Amniotic epithelial cell (primary cell): ENCODE results near the gene FAM32A.

Source experiments
- DNase-seq: peaks from one replicate; pipeline ENCODE4 v3.0.0-alpha.2; 2010; ENCODE audit warnings: low read depth

Gene FAM32A

GRCh38 chr19:16202320-16203255 lies 17.4 kb downstream of the FAM32A start:
- no peak for DNase-seq

GRCh38 chr19:16203256-16204004 lies 18.2 kb downstream of the FAM32A start:
- DNase-seq = no peak

- no peak for DNase-seq
Observed at GRCh38 chr19:16204005-16204294, 18.7 kb downstream of the FAM32A start.

DNA sequence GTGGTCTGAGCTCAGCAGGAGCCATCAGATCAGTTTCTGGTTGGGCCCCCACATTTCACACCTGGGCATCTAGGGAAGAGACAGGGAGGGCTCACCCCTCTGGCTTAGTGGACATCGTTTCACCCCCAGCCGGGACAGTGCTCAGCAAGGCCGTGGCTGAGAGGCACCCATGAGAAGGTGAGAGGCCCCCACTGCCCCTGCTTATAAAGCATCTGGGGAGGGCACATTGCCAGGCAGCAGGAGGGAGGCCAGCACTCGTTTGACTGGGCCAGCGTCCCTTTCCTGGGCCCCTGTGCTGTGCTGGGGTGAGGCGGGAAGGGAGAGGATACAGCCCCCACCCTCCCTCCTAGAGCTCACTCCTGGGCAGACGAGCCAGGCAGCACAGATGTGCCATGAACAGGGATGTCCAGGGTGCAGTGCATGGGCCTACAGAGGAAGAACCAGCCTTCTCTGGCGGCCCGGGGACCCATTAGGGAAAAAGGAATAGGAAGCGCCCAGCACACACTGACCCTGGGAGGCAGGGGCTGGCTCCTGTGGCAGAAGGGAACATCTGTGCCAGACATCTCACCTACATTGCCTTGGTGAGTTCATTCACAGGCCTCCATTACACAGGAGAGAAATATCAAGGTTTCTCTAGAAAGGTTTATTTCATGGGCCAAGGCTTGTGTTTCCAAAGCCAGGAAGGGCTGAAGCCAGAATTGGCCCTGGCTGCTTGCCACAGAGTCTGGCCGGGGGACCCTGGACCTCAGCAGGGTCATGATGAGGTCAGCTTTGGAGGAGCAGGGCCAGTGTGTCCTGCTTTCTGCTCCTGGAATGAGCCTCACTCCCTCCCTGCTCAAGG lies 20.2 kb downstream of the FAM32A start:
- no peak for DNase-seq

DNA sequence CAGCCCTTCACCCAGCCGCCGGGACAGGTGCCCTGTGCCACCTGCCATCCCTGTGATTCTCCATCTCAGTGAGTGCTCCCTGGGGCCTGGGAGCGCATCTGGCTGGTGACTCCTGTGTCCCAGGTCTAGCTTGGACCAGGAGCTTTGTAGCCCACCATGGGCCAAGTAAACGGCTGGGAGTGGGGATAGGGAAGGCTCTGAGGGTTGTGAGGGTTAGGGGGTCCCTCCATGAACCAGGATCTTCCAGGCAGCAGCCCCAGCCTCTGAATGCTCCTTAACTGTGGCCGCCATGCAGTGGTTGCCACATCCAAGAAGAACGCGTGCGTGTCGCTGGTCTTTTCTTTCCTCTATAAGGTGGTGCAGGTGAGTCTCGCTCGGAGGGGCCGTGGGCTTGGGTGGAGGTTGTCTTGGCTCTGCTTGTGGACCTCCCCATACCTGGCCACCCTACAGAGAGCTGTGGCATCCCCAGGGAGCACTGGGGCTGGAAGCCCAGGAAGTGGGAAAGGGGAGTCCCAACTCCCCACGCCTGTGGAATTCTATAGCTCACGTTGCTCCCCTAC lies 20.9 kb downstream of the FAM32A start:
- no peak for DNase-seq

DNA sequence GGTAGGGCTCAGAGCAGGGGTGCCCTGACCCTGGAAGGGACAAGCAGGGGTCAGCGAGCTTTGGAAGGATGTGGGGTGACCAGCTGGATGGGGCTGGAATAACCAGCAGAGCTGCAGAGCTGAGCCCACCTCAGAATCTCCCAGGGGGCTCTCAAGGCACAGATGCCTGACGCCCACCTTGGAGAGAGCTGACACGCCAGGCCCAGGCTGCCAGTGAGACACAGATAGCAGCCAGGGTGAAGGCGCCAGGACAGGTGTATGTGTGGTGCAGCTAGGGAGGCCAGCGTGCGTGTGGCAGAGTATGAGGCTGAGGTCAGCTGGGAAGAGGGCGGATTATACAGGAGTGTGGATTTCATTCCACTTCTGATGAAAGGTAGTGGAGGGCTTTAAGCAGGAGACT lies 21.4 kb downstream of the FAM32A start:
- DNase-seq = no peak

DNA sequence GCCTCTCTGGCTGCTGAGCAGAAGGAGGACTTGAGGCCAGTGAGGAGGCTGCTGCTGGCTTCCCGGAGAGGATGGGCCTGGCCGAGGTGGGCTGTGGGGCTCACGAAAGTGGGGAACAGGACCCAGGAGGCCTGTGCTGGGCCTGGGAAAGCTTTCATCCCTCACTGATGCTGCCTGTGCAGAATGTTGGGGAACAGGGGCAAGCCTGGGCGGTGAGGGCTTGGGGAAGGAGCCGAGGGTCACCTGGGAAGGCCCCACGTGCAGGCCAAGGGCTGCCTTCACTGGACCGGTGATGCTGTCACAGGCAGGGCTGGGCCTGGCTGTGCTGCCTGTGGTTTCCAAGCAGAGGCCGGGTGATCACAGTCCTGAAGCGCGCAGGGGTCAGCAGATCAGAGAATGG lies 21.9 kb downstream of the FAM32A start:
- no peak for DNase-seq

DNA sequence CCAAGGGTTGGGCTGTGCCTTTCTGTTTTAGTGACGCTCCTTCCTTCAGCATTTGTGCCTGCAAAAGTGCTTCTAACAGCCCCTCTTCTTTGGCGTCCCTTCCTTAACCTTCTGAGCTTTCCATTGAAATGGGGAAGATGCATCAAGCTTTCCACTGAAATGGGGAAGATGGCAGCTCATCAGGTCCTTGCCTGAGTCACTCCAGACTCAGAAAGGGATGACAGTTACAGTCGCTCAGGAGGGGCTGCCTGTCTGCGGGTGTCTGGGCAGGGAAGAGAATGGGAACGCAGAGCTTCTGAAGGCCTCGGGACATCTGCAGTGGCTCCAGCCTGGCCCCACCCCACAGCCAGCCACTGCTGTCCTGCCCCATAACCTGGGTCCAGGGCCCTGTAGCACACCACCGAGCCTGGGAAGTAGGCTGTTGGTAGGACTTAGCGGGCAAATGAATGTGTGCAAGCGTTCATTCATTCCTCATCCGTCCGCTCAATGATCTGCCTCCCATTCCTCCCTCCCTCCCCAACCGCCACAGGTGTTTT lies 22.3 kb downstream of the FAM32A start:
- no peak for DNase-seq

DNA sequence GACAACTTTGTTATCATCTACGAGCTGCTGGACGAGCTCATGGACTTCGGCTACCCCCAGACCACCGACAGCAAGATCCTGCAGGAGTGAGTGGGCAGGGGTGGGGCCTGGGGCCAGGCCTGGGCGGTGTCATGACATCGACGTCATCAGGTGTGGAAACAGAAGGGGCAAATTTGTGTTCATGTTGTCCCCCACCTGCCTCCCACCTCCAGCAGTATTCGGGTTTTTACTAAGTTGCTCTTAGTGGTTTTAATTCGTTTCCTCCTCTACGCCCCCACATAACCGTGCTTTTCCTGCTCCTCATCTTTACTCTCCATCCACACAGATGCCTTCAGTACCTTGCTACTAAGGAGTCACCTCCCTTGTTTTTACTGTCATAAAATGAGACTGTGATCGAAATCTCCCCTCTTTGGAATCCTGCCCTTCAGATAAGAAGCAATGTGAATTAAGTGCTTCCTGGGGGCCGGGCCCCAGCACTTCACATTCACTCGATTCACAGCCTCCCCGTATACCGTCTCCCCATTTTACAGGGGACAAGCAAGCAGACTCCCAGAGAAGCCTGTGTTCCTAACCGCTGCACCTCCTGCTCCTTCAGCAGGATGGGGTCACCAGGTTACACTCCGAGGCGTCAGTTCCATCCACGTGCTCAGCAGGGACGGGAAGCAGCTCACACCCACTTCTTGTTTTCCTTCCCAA lies 23.0 kb downstream of the FAM32A start:
- no peak for DNase-seq

GRCh38 chr19:16208847-16209665 lies 23.8 kb downstream of the FAM32A start:
- no peak for DNase-seq

DNA sequence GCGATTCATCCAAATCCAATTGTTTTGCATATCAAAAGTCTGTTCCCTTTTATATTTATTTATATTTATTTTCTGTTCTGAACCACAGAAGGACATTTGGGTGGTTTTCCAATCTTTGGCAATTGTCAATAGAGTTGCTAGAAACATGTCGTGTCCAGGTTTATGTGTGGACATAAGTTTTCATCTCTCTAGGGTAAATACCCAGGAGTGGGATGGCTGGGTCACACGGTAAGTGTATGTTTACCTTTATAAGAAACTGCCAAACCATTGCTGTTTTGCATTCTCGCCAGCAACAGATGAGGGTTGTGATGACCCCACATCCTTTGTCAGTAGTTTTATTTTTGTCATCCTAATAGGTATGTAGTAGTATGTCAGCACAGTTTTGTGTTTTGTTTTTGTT lies 25.0 kb downstream of the FAM32A start:
- DNase-seq = no peak

GRCh38 chr19:16213076-16213475 lies 27.9 kb downstream of the FAM32A start:
- DNase-seq = peak; percentile 58

DNA sequence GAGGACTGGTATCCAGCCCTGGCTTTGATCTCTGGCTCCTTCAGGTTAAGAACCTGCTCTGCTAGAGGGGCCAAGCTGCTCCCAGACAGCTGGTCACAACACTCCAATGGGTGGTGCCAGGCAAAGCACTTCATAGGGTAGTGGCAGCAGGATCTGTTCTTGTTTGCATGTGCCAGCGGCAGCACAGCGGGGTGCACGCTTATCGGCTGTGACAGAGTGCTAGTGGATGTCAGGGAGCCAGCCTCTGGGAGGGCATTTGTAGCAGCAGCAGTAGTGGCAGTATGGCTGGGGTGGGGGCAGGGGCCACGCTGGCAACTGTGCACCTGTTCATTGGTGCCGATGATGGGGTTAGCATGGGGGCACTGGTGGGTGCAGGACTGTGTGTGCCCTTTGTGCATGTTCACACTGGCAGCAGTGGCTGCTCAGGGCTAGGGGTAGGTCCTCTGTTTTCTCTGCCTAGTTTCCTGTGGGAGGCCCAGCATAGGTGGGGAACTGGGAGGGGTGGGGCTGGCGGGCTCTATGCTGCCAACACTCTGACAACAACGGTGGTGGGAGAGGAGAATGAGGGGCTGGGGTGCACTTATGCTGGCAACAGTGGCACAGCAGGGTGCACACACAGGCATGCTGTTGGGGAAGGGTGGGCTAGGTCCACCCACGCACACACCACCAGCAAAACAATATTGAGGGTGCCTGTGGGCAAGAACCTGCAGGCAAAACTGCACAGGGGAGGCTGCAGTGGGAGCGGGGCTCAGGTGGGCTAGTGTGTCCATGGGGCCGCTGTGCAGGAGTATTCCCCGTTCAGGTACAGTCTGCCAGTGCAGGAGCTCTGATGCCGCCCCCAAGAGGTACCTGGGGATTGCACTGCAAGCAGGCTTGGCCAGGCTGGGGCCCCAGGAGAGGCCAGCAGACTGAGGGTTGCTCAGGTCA lies 31.8 kb downstream of the FAM32A start:
- no peak for DNase-seq

GRCh38 chr19:16217716-16218451 lies 32.7 kb downstream of the FAM32A start:
- no peak for DNase-seq

- no peak for DNase-seq
Observed at GRCh38 chr19:16218851-16219250, 33.6 kb downstream of the FAM32A start.

GRCh38 chr19:16222806-16223205 lies 37.6 kb downstream of the FAM32A start:
- peak; percentile 32 for DNase-seq

DNA sequence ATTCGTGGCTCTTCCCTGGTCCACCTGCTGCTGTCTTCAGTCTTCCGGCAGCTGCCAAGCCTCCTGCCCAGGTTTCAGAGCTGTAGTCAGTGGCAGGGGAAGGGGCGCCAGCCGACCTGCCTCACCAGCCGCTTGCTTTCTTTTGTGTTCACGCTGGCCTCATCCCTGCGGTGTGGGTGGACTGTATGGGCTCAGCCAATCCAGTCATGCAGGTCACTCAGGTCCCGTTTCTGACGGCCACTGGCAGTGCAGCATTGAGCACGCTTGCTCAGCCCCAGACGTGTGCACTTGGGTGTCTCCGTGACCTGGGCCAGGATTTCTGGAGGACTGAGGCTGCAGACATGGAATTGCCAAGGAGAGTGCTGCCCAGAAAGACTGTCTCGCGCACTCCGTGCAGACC lies 38.5 kb downstream of the FAM32A start:
- no peak for DNase-seq

DNA sequence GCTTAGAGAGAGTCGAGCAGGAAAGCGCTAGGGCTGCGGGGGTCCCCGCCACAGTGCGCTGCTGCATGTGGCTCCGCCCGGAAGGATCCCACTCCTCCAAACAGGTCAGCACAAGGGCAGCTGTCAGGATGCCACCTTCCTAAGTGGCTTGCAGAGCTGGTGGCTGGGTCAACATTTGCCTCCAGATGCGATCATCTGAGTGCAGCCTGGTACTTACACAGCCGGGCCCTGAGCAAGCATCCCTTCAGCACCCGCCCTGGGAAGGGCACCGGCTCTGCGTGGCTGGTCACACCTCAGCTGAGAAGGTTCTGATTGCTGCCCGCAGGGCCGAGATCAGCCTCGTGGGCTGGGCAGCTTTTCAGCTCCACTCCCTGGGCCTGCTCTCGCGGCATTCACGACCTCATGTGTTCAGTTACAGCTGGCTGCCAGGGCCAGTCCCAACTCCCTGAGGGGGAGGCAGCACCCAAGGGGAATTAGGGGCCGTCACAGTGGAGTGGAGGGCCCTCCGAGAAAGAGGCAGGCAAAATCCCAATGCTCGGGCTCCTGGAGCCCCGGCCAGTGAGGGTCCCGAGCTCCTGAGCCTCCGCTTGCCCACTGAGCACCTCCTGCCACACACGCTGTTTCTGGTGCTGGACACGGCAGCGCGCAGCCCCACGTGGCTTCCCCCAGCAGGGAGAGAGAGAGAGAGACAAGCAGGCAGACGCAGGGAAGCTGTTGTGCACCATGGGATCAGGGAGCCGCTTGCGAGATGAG lies 39.3 kb downstream of the FAM32A start:
- DNase-seq = no peak
